ENCODE data around the gene RASGRF1. TPM values are rescaled to one million over a fixed set of nuclear protein-coding genes. Genes with fewer than 3 reads are reported as not detected.

RASGRF1 gene
- total and polyA plus RNA-seq, 2 donors (not counting 1 experiment from before 2014, with no cell fraction given): 1.0 to 9.4 TPM

GRCh38 chr15:78968539-78969271 lies 121.9 kb downstream of the RASGRF1 start:
- ATAC-seq (ENCODE audit: low read depth): no peak
- 100% methylated on average over 4 of the region's 5 CpGs for WGBS (ENCODE audit: insufficient coverage)
- TF ChIP-seq CTCF (IDR thresholded peaks at IDR 0.05) (no peak), EZH2 (IDR thresholded peaks at IDR 0.05; ENCODE audit: borderline replicate concordance, insufficient read depth, low read depth, low read length, poor library complexity, severe bottlenecking) (no peak)
- Histone ChIP-seq H3K4me2 (replicated peaks; ENCODE audit: low read depth, low read length, poor library complexity, severe bottlenecking) (no peak overlapping the region), H3K9me3 (ENCODE audit: control extremely low read depth in 1 of 3, control insufficient read depth in 2 of 3, insufficient read depth in 1 of 3, low read length in 2 of 3) (no peaks in the 10 kb centered on the region), H2AFZ (ENCODE audit: insufficient read depth, low read depth, low read length, poor library complexity, severe bottlenecking) (no peak overlapping the region), H3K27ac (ENCODE audit: low read length in 2 of 2) (no peak overlapping the region), H3K9ac (ENCODE audit: low read length) (no peak overlapping the region), H3K4me1 (ENCODE audit: control insufficient read depth in 2 of 2, insufficient read depth in 2 of 2, low read length in 2 of 2) (no peaks in the 10 kb centered on the region), H3K79me2 (ENCODE audit: control insufficient read depth, insufficient read depth, low read length) (no peaks in the 10 kb centered on the region), H3K27me3 (replicated peaks in 1 of 4; ENCODE audit: control extremely low read depth in 1 of 4, control insufficient read depth in 3 of 4, insufficient read depth in 4 of 4, low read length in 3 of 4) (no peaks in the 10 kb centered on the region), H4K20me1 (ENCODE audit: control insufficient read depth, insufficient read depth, low read length, poor library complexity, severe bottlenecking) (no peaks in the 10 kb centered on the region), H3K36me3 (replicated peaks in 1 of 2; ENCODE audit: control extremely low read depth in 1 of 2, control insufficient read depth in 1 of 2, extremely low read depth in 1 of 2, insufficient read depth in 2 of 2, low read length in 1 of 2) (no peaks in the 10 kb centered on the region), H3K4me3 (ENCODE audit: control extremely low read depth in 1 of 5, extremely low read depth in 1 of 5, insufficient read depth in 1 of 5, low read depth in 2 of 5, low read length in 4 of 5) (no peak overlapping the region)
- Mint-ChIP-seq H3K4me1 (peaks cover 3% of the 10 kb centered on the region), H3K9me3 (ENCODE audit: insufficient read depth) (no peaks in the 10 kb centered on the region), H3K27ac (no peak overlapping the region), H3K4me3 (no peak overlapping the region), H3K27me3 (no peaks in the 10 kb centered on the region)
- ChIA-PET POLR2A (no interaction called here), CTCF (interaction anchor here (1.2 to 3.1 kb wide), 3 partner anchors 10 to 216 kb away, joined by 3 to 16 read pairs (median 4); no protein-coding TSS in a partner anchor)
- intact Hi-C loops (cut with micrococcal nuclease): no loop called here
- no peak for DNase-seq

GRCh38 chr15:78968114-78968513 lies 122.5 kb downstream of the RASGRF1 start:
- Mint-ChIP-seq H3K4me3 (no peak overlapping the region), H3K4me1 (peaks cover 3% of the 10 kb centered on the region), H3K9me3 (ENCODE audit: insufficient read depth) (no peaks in the 10 kb centered on the region), H3K27me3 (no peaks in the 10 kb centered on the region), H3K27ac (no peak overlapping the region)
- Histone ChIP-seq H3K4me2 (replicated peaks; ENCODE audit: low read depth, low read length, poor library complexity, severe bottlenecking) (no peak overlapping the region), H2AFZ (ENCODE audit: insufficient read depth, low read depth, low read length, poor library complexity, severe bottlenecking) (no peak overlapping the region), H3K4me3 (ENCODE audit: control extremely low read depth in 1 of 5, extremely low read depth in 1 of 5, insufficient read depth in 1 of 5, low read depth in 2 of 5, low read length in 4 of 5) (no peak overlapping the region), H3K36me3 (replicated peaks in 1 of 2; ENCODE audit: control extremely low read depth in 1 of 2, control insufficient read depth in 1 of 2, extremely low read depth in 1 of 2, insufficient read depth in 2 of 2, low read length in 1 of 2) (no peaks in the 10 kb centered on the region), H3K27ac (ENCODE audit: low read length in 2 of 2) (no peak overlapping the region), H3K9me3 (ENCODE audit: control extremely low read depth in 1 of 3, control insufficient read depth in 2 of 3, insufficient read depth in 1 of 3, low read length in 2 of 3) (no peaks in the 10 kb centered on the region), H4K20me1 (ENCODE audit: control insufficient read depth, insufficient read depth, low read length, poor library complexity, severe bottlenecking) (no peaks in the 10 kb centered on the region), H3K27me3 (replicated peaks in 1 of 4; ENCODE audit: control extremely low read depth in 1 of 4, control insufficient read depth in 3 of 4, insufficient read depth in 4 of 4, low read length in 3 of 4) (no peaks in the 10 kb centered on the region), H3K4me1 (ENCODE audit: control insufficient read depth in 2 of 2, insufficient read depth in 2 of 2, low read length in 2 of 2) (no peaks in the 10 kb centered on the region), H3K79me2 (ENCODE audit: control insufficient read depth, insufficient read depth, low read length) (no peaks in the 10 kb centered on the region), H3K9ac (ENCODE audit: low read length) (no peak overlapping the region)
- 100% methylated on average over 1 of the region's 2 CpGs for WGBS (ENCODE audit: insufficient coverage)
- no peak for DNase-seq
- TF ChIP-seq EZH2 (IDR thresholded peaks at IDR 0.05; ENCODE audit: borderline replicate concordance, insufficient read depth, low read depth, low read length, poor library complexity, severe bottlenecking) (no peak), CTCF (IDR thresholded peaks at IDR 0.05) (no peak)
- CTCF ChIA-PET: interaction anchor here (0.6 to 3.1 kb wide), 5 partner anchors 8 to 216 kb away, joined by 3 to 16 read pairs (median 4); no protein-coding TSS in a partner anchor
- no peak for ATAC-seq (ENCODE audit: low read depth)
- intact Hi-C loops (cut with micrococcal nuclease): no loop called here
- POLR2A ChIA-PET: no interaction called here

All from B cell (primary cell).